Motor neuron (in vitro differentiated cells): ENCODE results near the gene TNFRSF21. TPM values are rescaled to one million over a fixed set of nuclear protein-coding genes. Genes with fewer than 3 reads are reported as not detected.

Experiments
- ATAC-seq, 8 experiments: fragments of 200-7000 bp; cut with Tn5 transposase; replicated peaks in 6 of 8; 2 replicates each; pipeline ENCODE4 v1.8.0; 2021; ENCODE audit warnings: mild to moderate bottlenecking in 8 of 8, moderate library complexity in 8 of 8
- H3K27ac ChIP-seq, 2 donors: fragments of 250-450 bp; sonication (Bioruptor Pico); 2 replicates each; pipeline ENCODE4 v1.9.0; 2021; ENCODE audit warnings: antibody characterized with exemption in 2 of 2, mild to moderate bottlenecking in 2 of 2, moderate library complexity in 1 of 2
- H3K4me1 ChIP-seq, 2 donors: fragments of 250-450 bp; sonication (Bioruptor Pico); replicated peaks in 1 of 2; 2 replicates each; pipeline ENCODE4 v1.6.1; 2021; ENCODE audit warnings: antibody characterized with exemption in 2 of 2, mild to moderate bottlenecking in 2 of 2, moderate library complexity in 1 of 2
- H3K4me3 ChIP-seq, 5 donors: fragments of 250-450 bp; sonication (Bioruptor Pico); 2 replicates each; pipeline ENCODE4 v1.9.0; 2021; ENCODE audit warnings: antibody characterized with exemption in 5 of 5, mild to moderate bottlenecking in 5 of 5, moderate library complexity in 4 of 5
- WGBS, 10 experiments: fragments of 450-650 bp; shearing (Covaris generic); methylation state at CpG; one replicate each; pipeline ENCODE4 v1.0.0; 2022; 5-methylcytosine and 5-hydroxymethylcytosine counted together
- in situ Hi-C, 9 experiments: fragments of 400-800 bp; cut with MboI; loops; one replicate each; pipeline ENCODE4 v1.15.0; 2021; ENCODE audit warnings: low sequenced_read_pairs in 9 of 9, low pct_unique_long_range_greater_than_20kb in 2 of 9; ENCODE audit not compliant: unreplicated experiment in 9 of 9
- total RNA-seq, 8 experiments: library from RNA; unstranded; fragments of 300-600 nt; gene quantifications; 2 replicates each; pipeline versions ENCODE4 v1.2.3 to v1.2.4, GENCODE V29; 2022

TNFRSF21 gene
- total RNA-seq, 8 experiments from 2014 or later: 1.2 to 50.1 (median 17.2) TPM

- no peak for ATAC-seq
- Histone ChIP-seq H3K27ac (no peak overlapping the region), H3K4me1 (no peaks in the 10 kb centered on the region), H3K4me3 (no peak overlapping the region)
- WGBS, 10 experiments: 22 to 100% (median 92%) methylated on average over 2 to 3 of the region's 3 CpGs; no CpG with 5 or more reads in 4 of the 10 experiments
- in situ Hi-C loops: no loop called here
Observed at GRCh38 chr6:47254906-47255305, 54.8 kb downstream of the TNFRSF21 start.

- in situ Hi-C loops: no loop called here
- no peak overlapping the region for H3K27ac ChIP-seq
- H3K4me3 ChIP-seq: no peak overlapping the region
- ATAC-seq: no peak
- WGBS, 10 experiments: 44 to 100% (median 96%) methylated on average over 1 to 6 of the region's 6 CpGs
- no peaks in the 10 kb centered on the region for H3K4me1 ChIP-seq
Observed at GRCh38 chr6:47254051-47254450, 55.7 kb downstream of the TNFRSF21 start.

GRCh38 chr6:47253136-47253535 is 56.6 kb downstream of the TNFRSF21 start:
- Histone ChIP-seq H3K4me1 (peaks cover 0 to 3% of the 10 kb centered on the region in 2 donors), H3K4me3 (no peak overlapping the region), H3K27ac (no peak overlapping the region)
- in situ Hi-C loops: no loop called here
- no peak for ATAC-seq
- WGBS, 10 experiments: 56 to 100% (median 99%) methylated on average over 1 to 13 of the region's 15 CpGs

- Histone ChIP-seq H3K4me1 (peaks cover 1 to 5% of the 10 kb centered on the region in 2 donors), H3K4me3 (no peak overlapping the region), H3K27ac (no peak overlapping the region)
- 33 to 100% (median 97%) methylated on average over 1 to 5 of the region's 6 CpGs; no CpG with 5 or more reads in 1 of the 10 experiments for WGBS, 10 experiments
- in situ Hi-C loops: no loop called here
- ATAC-seq: no peak
Observed at GRCh38 chr6:47252633-47253032, 57.1 kb downstream of the TNFRSF21 start.

DNA sequence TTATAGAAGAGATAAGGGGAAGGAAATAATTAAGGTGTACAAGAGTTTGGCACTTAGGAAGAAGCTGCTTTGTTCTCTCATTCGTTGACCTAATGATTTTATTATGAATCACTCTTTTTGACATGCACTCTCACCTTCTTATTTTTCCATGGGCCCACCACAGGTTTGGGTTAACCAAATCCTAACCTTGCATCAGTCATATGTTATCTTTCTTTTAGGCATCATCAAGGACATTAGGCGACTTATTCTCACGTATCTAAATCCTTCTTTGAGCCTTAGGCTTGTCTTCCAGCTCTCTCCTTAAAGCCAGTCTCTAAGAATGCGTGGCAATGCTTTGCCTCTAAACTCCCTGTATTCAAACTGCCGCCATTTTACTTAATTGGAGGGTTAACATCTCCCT is 58.3 kb downstream of the TNFRSF21 start:
- Histone ChIP-seq H3K4me3 (no peak overlapping the region), H3K4me1 (peaks cover 7 to 13% of the 10 kb centered on the region in 2 donors), H3K27ac (no peak overlapping the region)
- 27 to 95% (median 86%) methylated on average over 1 to 5 of the region's 5 CpGs for WGBS, 10 experiments
- in situ Hi-C loops: no loop called here
- no peak for ATAC-seq

DNA sequence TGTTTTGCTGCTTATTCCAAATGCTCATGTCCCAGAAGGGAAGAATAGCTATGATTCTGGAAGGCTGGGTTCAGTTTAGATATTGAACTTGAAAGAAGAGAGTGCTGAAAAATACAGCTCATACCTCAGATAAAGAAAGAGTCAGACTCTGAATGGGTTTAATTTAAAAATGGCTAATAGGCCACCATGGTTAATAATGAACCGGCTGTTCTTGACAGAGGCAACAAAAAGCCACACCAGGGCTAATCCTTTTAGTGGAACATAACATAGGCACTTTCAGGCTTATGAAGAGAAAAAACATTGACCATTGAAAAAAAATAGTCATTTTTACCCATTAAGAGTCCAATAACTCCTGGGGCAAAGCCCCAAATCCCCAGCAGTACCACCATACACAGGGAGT is 59.4 kb downstream of the TNFRSF21 start:
- ATAC-seq: no peak
- no peak overlapping the region for H3K27ac ChIP-seq
- 57 to 100% (median 100%) methylated on average over 1 of the region's 1 CpG; no CpG with 5 or more reads in 3 of the 10 experiments for WGBS, 10 experiments
- in situ Hi-C loops: no loop called here
- no peak overlapping the region for H3K4me3 ChIP-seq
- peaks cover 7 to 17% of the 10 kb centered on the region in 2 donors for H3K4me1 ChIP-seq

DNA sequence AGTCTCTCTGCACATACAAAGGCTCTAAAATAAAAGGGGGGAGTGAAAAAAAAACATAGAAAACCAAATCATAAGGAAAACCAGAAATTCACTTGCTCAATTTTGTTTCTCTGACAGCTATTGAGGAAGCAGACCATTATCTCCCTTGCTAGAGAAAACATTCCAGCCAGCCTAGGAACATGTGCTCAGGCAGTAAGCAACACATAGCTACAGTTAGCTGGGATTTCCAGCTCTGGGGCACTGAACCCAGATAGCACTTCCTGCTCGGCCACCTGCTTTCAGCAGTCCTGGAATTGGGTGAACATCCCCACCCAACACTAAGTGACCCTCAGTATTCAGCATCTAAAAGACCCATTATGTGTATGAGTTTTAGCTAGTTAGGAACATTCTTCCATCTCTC is 61.3 kb downstream of the TNFRSF21 start:
- Histone ChIP-seq H3K27ac (no peak overlapping the region), H3K4me3 (no peak overlapping the region), H3K4me1 (peaks cover 15 to 20% of the 10 kb centered on the region in 2 donors)
- ATAC-seq: peak in 1 of 8 experiments; percentile 62
- 11 to 100% (median 100%) methylated on average over 1 of the region's 1 CpG; no CpG with 5 or more reads in 5 of the 10 experiments for WGBS, 10 experiments
- in situ Hi-C loops: no loop called here

DNA sequence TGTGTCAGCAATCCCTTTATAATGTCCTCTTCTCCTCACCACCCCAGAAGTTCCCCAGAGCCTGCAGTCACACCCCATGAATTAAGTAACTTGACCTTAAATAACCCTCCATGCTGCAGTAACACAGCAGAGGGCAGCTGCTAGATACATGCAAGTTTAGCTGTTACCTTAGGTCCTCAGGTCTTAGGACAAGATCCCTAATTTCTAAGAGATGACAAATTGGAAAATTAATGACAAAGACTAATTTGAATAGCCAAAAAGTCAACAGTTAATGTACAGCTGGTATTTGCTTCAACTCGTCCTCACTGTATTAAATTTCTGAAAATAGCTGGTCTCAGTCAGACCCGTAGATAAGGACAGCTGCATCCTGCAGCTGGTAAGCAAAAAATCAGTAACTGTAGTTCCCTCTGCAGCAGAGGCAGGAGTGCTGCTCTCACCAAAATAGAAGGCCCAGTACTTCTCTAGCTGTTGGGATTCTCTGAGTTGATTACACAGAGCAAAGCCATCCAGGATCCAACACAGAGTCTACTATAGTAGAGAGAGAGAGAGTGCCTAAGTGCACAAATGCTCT is 62.4 kb downstream of the TNFRSF21 start:
- peak in 6 of 8 experiments; percentile 21 to 37 (median 29) for ATAC-seq
- H3K4me3 ChIP-seq: no peak overlapping the region
- H3K4me1 ChIP-seq: peaks cover 20 to 23% of the 10 kb centered on the region in 2 donors
- in situ Hi-C loops: no loop called here
- 28 to 94% (median 84%) methylated on average over 2 of the region's 2 CpGs; no CpG with 5 or more reads in 6 of the 10 experiments for WGBS, 10 experiments
- no peak overlapping the region for H3K27ac ChIP-seq

DNA sequence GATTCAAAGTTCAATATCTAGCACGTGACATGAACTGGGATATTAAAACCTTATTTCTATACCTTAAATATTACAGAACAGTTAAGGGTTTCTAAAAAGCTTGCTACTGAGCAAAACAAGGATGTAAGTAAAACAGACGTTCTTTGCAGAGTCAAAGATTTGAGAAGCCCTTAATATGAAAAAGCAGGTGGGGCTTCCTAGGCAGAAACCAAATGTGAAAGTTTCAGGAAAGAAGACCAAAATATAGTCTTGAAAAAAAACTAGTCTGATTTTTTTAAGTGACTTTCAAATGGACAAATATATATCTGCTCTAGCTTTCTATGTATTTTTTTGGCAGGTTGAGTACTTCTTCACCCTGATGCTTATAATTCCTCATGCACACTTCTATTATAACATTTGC is 63.2 kb downstream of the TNFRSF21 start:
- in situ Hi-C loops: no loop called here
- H3K27ac ChIP-seq: no peak overlapping the region

GRCh38 chr6:47245745-47246371 is 63.8 kb downstream of the TNFRSF21 start:
- Histone ChIP-seq H3K27ac (no peak overlapping the region), H3K4me3 (no peak overlapping the region), H3K4me1 (peaks cover 26 to 29% of the 10 kb centered on the region in 2 donors)
- WGBS, 10 experiments: 29 to 89% (median 82%) methylated on average over 1 to 2 of the region's 2 CpGs; no CpG with 5 or more reads in 2 of the 10 experiments
- peak in 7 of 8 experiments; percentile 29 to 67 (median 43) for ATAC-seq
- in situ Hi-C loops: no loop called here

More for the DNA sequence above, 63.2 kb downstream of the TNFRSF21 start:
- Histone ChIP-seq H3K4me3 (no peak overlapping the region), H3K4me1 (peaks cover 26 to 29% of the 10 kb centered on the region in 2 donors)
- 0 to 100% (median 78%) methylated on average over 1 to 2 of the region's 2 CpGs for WGBS, 10 experiments
- no peak for ATAC-seq

DNA sequence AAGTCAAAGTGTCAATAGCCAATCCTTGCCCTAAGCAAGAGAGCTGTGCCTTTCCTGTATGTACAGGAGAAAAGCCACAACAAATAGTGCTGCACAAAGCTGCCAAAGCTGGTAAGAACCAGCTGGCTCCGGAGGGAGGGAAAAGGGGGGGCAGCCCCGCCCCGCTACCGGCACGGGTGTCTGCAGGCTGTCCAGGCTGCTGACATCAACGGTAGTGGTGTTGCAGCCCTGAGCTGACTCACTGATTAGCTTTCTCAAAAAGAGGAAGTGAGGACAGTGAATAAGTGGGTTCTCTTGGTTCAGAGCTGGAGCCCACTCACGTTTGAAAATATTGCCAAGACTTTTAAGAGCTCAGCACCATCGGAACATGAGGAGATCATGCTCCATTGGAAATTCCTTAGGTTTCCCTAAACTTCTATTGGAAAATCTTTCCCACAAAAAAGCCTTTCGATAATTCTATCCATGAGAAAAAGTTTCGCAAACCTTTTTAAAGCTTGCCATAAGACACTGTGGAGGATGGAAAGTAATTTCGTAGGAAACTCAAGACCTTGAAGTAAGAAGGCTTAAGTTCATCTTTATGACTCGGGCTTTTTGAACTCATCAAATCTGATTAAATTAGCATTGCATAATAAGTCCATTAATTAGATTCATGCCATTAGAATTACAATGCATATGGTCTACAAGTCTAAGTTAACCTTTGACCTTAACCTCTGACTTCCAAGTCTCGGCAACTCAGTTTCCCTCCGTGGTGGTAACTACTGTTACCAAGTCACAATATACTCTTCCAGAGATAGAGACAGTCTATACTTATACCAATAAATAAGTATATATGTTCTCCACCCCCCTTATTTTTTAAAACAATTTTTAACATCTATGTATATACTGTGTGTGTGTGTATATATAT is 67.0 kb downstream of the TNFRSF21 start:
- peak overlapping the region in 1 of 2 donors; percentile 61 for H3K27ac ChIP-seq
- peak; percentile 41 to 99 (median 98) for ATAC-seq
- in situ Hi-C loops: no loop called here
- peaks cover 22 to 29% of the 10 kb centered on the region in 2 donors for H3K4me1 ChIP-seq
- WGBS, 10 experiments: 36 to 76% (median 48%) methylated on average over 2 to 13 of the region's 14 CpGs
- no peak overlapping the region for H3K4me3 ChIP-seq

DNA sequence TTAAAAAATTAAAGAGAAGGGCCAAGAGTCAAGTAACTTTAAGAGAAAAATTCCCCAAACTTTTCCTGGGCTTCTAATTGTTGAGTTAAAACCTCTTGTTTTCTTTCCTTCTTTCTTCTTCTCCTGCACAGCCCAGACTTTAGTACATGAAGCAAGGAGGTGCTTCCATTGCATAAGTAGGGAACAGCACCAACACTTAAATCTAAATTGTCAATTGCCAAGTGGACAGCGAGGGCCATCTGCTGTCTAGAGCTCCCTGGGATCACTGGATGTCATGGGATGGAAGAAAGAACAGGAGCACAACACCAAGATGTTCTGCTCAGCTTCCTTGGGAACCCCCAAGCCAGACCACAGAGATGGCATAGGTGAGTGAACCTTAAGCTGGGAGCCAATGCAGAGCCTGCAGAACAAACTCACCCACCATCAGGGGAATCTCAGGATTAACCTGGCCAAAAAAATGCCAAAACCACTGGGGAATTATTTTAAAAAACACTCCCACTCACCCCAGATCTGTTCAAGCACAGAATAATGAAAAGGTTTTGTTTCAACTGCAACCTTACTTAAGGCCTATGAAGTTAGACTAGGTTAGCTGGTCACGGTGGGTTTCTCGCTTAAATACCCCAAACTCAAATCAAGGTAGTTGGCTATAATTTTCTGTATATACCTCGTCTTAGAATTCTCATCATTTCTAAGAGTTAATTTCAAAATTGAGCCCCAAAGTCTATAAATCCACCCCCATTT is 67.8 kb downstream of the TNFRSF21 start:
- in situ Hi-C loops: no loop called here
- ATAC-seq: peak in 5 of 8 experiments; percentile 2 to 6 (median 4)

More for the DNA sequence above, 67.8 kb downstream of the TNFRSF21 start:
- Histone ChIP-seq H3K27ac (peak overlapping the region in 1 of 2 donors; percentile 69), H3K4me3 (no peak overlapping the region), H3K4me1 (peaks cover 14 to 23% of the 10 kb centered on the region in 2 donors)
- 67 to 92% (median 81%) methylated on average over 1 to 4 of the region's 4 CpGs; no CpG with 5 or more reads in 2 of the 10 experiments for WGBS, 10 experiments
